22Rv1 (cell line): ENCODE data around the gene FBH1.

Experiments
- ZFX ChIP-seq: fragments of 450-650 bp; IDR thresholded peaks from 2 replicates; pipeline ENCODE4 v1.6.1; 2017; ENCODE audit warnings: antibody characterized with exemption, borderline replicate concordance
- TF ChIP-seq, protein P1 (sequence below): fragments of 450-650 bp; IDR thresholded peaks from 2 replicates; pipeline ENCODE4 v1.5.1; 2017; ENCODE audit warnings: mild to moderate bottlenecking

DNA sequence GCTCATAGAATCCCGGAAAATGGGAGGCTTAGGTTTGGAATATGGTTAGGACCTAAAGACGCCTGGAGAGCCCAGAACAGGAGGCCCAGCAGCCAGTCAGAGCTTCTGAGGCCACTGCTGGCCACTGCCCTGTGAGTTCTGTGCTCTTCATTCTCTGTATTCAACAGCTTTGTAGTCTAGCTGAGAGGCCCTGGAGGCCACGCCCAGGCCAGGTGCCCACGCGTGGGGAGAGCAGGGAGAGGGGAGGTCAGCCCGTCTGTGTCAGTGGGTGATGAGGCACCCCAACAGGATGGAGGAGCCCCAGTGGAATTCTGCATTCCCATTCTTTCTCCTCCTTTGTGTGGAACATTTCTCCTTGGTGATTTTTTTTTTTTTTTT is 58.2 kb downstream of the FBH1 start:
- TF ChIP-seq, protein P1, sequence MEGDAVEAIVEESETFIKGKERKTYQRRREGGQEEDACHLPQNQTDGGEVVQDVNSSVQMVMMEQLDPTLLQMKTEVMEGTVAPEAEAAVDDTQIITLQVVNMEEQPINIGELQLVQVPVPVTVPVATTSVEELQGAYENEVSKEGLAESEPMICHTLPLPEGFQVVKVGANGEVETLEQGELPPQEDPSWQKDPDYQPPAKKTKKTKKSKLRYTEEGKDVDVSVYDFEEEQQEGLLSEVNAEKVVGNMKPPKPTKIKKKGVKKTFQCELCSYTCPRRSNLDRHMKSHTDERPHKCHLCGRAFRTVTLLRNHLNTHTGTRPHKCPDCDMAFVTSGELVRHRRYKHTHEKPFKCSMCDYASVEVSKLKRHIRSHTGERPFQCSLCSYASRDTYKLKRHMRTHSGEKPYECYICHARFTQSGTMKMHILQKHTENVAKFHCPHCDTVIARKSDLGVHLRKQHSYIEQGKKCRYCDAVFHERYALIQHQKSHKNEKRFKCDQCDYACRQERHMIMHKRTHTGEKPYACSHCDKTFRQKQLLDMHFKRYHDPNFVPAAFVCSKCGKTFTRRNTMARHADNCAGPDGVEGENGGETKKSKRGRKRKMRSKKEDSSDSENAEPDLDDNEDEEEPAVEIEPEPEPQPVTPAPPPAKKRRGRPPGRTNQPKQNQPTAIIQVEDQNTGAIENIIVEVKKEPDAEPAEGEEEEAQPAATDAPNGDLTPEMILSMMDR, result no peak
- no peak for TF ChIP-seq ZFX
